ENCODE results near the gene MICALL2. TPM values are rescaled to one million over a fixed set of nuclear protein-coding genes. Genes with fewer than 3 reads are reported as not detected.

MICALL2 gene
- total RNA-seq: 19.7 TPM
- long read RNA-seq, partial matches to known transcripts: 6 of 21 reads
- long read RNA-seq, other reads (novel, unspliced or antisense): 15 of 21 reads

DNA sequence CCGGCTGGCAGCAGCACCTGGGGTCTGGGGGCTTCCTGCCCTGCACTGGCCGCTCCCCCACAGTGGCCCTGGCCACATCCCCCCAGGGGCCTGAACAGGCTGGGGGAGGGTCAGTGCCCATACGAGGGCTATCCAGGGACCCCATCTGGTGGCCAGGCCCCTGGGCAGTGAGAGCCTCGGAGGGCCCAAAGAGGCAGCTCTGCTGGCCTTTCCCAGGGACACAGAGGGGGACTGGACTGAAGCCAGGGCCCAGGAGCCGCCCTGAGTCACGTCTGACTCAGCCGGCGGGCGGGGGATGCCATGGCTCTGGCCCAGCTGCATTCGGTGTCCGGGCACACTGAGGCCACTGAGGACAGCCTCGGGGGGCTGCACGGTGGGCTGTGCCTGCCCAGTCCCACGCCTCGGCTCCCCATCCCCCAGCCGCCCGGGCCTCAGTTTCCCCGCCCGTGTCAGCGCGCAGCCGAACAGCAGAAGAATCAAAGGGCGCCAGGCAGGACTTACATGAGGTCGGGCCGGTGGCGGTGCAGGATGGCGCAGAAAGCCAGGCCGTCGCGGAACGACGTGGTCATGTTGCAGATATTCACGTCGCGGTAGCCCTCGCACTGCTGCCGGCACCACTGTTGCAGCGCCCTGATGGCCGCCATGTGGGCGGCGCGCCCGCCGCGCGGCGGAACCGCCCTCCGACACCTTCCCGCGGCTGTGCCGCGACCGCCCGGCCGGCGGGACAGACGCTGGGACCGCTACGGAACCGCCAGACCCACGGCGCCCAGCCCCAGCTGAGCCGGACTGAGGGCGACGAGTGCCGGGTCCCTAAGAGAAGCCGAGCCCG, at the start of gene MICALL2:
TSS of gene MICALL2 (minus strand) at position 788 of the 829 bp plus-strand sequence. CDS start at position 644, 144 bp downstream.
- peak; percentile 87 for DNase-seq (ENCODE audit: low spot score)
- intact Hi-C loops (cut with DNase I): no loop called here

DNA sequence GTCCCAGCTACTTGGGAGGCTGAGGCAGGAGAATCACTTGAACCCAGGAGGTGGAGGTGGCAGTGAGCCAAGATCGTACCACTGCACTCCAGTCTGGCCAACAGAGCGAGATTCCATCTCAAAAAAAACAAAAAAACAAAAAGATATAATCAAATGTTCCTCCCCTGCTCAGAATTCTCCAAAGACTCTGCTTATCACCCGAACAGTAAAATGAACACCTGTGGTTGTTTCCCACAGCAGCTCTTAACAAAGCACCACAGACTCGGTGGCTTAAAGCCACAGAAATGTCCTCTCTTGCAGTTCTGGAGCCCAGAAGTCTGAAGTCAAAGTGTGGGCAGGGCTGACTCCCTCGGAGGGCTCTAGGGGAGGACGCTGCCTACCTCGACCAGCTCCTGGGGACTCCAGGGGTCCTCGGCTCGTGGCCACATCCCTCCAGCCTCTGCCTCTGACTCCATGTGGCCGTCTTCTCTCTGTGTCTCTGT, 49.0 kb upstream of the MICALL2 start:
- intact Hi-C loops (cut with DNase I): no loop called here
- DNase-seq (ENCODE audit: low spot score): no peak

DNA sequence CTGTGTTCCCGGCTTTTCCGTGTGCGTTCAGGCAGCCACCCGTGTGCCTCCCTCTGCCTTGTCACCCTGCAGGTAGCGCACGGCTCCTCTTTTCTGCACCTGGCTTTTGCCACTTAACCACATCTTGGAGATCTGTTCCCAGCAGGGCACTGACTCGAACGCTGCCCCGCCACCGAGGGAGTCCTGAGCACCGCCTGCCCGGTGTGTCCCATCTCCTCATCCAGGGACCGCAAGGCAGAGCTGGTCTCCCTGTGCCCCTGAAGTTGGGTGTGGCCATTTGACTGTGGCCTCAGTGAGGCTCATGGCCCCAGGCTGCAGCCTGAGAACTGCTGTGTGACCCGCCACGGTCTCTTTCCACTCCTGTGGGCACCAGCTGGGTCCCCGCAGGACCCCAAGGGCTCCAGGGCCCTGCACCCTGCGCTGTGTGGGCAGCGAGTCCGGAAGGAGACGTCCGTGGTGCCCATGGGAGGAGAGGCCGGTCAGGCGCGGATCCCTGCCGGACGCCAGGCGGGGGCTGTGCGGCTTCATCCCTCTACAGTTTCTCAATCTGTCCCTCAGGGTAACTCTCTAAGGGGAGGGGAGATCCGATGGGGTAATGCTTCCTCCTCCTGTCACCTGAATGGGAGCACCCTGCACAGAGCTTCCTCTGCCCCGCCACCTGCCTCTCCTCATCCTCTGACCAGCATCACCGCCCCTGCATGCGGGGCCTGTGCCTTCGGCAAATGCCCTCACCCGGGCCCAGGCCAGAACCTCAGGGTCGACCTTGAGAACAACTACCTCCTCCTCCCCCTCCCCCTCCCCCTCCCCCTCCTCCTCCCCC, 46.7 kb upstream of the MICALL2 start:
- intact Hi-C loops (cut with DNase I): no loop called here
- no peak for DNase-seq (ENCODE audit: low spot score)

DNA sequence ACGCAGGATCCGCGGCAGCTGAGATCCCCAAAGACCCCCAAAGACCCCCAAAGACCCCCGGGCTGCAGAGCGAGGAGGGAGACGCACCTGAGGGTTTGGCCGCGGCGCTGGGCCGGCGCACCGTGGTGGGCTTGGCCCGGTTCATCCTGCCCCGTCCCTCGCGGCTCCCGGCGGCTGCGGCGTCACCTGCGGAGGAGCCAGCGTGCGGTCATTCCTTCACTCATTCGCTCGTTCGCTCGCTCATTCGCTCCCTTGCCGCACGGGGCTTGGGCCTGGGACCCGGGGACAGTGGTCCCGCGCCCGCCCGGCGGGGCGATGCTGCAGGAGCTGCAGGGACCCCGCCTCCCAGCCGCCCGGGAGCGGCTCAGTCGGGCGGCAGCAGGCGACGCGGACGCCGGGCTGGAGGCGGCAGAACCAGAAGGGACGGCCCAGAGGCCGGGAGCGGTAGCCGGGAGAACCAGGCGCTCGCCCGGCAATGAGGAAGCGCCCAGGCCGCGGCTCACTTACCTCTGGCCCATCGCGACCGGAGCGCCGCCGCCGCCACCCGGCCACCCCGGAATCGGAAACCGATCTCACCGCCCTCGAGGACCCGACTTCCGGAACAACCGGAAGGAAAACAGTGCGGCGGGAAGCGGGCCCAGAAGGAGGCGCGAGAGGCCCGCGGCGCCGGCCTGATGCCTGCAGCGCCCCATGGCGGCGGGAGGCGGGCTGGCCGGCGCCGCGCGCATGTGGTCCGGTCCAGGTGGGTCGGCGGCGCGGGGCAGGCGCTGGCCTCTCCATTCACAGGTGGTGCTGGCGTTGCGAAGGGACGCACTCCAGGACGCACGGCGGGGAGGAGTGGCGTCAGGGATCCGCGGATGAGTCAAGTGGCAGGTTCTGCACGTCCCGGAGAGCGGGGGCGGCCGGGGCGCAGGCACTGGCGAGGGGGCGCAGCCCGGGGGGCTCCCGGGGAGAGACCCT, 44.8 kb upstream of the MICALL2 start, which contains the start of gene INTS1:
TSS of gene INTS1 (minus strand) at position 574 of the 960 bp plus-strand sequence. CDS start at position 145, 429 bp downstream.
- DNase-seq (ENCODE audit: low spot score): peak; percentile 97
- intact Hi-C loops (cut with DNase I): loop anchor here (5.0 kb wide), 1 partner anchor 68 kb away; the partner anchor contains the start of gene PSMG3

DNA sequence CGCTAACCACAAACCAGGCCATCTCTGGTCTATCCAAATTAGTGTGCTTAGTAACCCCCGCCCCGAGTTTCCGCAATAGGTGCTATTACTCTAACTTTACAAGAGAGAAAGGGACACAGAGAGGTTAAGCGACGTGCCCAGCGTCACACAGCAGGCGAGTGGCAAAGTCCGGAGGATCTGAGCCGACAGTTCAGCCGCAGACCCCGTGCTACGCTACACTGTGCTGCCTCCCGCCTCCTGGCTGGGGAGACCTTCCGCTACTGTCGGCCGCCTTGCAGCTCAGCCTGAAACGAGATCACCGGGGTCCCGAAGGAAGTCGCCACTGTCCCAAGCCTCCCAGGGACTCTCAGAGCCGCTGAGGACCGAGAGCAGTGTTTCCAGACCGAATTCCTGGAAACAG, 44.1 kb upstream of the MICALL2 start:
- no peak for DNase-seq (ENCODE audit: low spot score)
- intact Hi-C loops (cut with DNase I): loop anchor here (5.0 kb wide), 1 partner anchor 69 kb away; the partner anchor contains the start of gene PSMG3

DNA sequence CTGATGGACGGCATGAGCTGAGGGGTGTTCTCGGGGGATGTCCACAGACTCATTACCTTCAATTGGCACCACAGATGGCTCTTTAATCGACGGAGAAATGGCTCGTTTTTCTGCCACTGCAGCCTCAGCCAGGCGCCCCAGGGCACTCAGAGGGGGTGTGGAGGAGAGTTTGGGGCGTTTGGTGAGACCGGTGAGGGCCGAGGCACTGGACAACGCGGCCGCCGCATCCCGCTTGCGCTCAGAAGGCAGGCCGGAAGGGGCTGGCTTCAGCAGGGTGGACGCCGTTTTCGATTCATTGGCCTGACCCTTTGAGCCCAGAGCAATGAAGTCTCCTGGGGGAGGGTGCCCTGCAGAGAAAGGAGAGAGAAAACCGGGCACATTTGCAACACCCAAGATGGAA, 43.6 kb upstream of the MICALL2 start:
- no peak for DNase-seq (ENCODE audit: low spot score)
- intact Hi-C loops (cut with DNase I): loop anchor here (5.0 kb wide), 1 partner anchor 69 kb away; the partner anchor contains the start of gene PSMG3

DNA sequence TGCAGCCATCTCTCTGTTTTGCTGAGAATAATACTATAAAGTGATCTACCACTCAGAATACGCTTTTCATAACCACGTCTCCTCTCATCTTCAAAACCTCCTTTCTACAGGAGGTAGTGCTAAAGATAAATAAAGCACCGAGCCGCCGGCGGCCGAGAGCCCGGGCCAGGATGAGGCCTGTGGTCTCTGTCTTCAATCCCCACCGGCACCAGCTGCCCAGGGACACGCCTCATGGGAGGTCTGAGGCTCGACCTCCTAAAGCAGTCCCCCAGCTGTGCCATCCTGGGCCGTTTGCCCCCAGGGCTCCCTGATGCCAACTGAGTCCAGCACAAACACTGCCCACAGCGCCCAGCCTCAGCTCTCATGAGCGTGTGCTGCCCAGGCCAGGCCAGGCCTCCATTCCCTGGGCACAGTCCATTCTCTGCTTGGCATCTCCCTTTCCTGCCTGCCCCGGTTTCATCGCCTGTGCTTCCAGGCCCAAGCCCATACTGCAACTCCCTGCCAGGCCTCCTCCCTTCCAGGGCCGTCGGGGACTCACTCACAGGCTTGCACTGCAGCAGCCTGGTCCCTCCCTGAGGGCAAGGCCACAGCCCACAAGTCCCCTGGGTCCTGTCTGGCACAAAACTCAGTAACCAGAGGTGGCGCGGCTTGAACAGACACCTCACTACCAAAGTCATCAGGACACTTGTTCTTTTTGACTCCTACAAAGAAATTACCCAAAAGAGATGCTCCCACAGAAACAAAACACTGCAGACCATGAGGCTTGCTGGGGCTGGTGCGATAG, 42.4 kb upstream of the MICALL2 start:
- no peak for DNase-seq (ENCODE audit: low spot score)
- intact Hi-C loops (cut with DNase I): loop anchor here (5.0 kb wide), 1 partner anchor 71 kb away; the partner anchor contains the start of gene PSMG3

DNA sequence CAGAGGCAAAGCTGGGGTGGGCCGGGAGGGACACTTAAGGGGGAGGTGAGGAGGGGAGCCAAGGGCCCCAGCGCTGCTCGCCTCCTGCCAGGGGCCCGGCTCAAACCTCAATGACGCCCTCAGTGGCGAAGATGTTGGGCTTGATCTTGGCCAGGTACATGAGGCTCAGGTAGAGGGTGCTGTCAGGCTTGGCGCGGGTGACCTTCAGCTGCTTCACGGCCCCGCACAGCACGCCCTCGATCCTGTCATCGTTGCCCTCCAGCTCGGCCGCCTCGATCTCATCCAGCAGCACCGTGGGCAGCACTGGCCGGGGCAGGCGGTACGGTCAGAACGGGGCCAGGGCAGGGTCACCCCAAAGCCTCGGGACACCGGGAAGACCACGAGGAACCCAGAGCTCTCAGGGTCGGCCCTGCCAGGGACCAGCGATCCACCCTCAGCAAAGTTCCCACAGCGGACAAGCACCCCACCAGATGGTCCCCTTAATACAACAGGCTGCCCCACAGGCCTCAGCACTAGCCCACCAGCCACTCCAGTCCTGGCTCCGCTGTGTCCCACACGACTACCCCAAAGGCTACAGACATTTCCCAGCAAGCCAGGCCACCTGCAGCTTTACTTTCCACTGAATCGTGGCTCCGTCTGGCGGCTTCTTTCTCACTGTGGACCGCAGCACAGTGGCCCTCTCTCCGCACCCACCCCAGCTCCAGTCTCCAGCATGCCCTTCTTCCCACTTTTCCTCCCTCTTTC, 41.0 kb upstream of the MICALL2 start:
- DNase-seq (ENCODE audit: low spot score): no peak
- intact Hi-C loops (cut with DNase I): loop anchor here (5.0 kb wide), 1 partner anchor 72 kb away; the partner anchor contains the start of gene PSMG3

DNA sequence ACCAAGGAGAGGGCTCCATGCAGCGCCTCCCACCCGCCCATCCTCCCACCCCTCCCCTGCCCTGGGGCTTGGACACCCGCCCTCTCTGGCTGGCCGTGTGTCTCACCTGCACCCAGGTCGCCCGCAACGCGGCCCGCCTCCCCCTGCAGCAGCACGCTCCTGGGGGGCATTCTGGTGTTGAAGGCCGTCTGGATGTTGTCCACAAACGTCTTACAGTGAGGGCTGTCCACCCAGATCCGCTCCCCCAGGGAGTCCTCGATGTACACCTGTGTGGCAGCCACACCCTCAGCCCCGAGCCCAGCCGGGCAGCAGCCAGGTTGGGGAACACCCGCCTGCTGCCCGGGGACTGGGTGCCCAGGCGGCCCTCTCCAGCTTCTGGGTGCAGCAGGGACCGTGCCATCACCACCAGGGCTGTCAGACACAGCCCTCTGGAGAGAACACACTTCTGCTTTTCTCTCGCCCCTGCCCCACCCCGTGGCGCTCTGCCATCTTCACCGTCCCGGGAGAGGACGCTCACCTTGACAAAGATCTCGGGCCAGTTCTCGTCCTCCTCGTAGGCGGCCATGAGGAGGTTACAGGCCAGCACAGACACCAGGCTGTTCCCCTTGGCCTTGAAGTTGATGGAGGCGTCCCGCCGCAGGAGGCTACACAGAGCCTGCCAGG, 40.2 kb upstream of the MICALL2 start:
- no peak for DNase-seq (ENCODE audit: low spot score)
- intact Hi-C loops (cut with DNase I): loop anchor here (5.0 kb wide), 1 partner anchor 73 kb away; the partner anchor contains the start of gene PSMG3

DNA sequence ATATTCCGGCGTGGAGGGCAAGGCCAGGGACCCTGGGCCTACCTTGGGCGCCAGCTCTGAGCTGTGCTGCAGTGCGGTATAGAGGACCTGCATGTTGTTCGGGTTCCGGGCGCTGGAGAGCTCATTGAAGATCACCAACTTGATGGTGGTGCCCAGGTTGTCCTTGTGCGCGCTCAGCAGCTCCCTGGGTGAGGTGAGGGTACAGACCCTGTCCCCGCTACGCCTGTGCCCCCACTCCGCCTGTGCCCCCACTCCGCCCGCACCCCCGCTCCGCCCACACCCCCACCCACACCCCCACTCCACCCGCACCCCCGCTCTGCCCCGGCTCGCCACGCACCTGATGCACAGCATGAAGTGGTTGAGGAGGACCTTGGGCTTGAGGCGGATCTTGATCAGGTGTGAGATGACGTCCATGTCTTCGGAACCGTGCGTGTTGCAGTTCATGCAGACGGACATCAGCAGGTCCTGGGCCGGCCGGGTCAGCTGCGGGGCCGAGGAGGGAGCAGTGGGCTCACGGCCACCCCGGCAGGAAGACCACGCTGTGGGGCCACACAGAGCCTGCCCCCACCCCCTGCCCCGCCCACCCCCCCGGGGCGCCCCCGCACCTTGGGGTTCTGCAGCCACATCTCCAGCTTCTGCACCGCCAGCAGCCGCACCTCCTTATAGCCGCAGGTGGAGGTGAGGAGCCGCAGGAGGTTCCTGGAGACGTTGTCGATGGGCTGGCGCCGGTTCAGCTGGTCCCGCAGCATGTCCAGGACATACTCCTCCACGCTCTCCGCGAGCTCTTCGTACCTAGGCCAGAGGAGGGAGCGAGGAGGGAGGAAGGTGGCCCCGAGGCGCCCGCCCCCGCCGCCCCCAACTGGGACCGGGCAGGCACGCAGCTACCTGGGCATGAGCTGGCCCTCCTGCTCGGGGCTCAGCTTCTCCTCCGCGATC, 39.4 kb upstream of the MICALL2 start:
- intact Hi-C loops (cut with DNase I): no loop called here

DNA sequence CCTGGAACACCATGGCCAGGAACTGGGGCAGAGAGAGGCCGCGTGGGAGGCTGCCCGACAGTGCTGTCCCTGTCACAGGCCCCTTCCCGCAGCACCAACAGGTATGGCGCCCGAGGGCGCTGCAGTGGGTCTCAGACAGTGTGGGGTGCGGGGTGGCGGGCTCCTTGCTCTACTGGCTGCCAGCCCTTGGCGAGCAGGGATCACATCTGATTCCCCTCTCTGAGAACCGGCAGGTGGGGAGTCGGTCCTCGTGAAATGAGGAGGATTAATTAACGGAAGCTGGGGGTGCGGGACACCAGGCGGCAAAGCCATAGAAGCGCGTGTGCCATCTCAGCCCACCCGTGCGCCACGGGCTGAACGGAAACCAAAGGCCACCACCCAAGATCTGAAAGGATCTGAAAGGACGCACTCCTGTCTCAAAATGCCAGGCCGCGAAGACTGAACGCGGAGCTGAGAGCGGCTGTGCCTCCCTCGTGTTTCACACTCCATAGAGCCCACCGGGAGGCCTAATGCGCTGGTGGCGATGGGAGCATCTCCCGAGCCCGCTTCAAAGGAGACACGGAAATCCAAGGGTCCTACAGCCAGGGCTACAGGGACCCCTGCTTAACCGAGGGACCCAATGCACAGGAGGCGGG, 38.1 kb upstream of the MICALL2 start:
- intact Hi-C loops (cut with DNase I): no loop called here
- DNase-seq (ENCODE audit: low spot score): no peak

More for the DNA sequence above, 39.4 kb upstream of the MICALL2 start:
- no peak for DNase-seq (ENCODE audit: low spot score)

DNA sequence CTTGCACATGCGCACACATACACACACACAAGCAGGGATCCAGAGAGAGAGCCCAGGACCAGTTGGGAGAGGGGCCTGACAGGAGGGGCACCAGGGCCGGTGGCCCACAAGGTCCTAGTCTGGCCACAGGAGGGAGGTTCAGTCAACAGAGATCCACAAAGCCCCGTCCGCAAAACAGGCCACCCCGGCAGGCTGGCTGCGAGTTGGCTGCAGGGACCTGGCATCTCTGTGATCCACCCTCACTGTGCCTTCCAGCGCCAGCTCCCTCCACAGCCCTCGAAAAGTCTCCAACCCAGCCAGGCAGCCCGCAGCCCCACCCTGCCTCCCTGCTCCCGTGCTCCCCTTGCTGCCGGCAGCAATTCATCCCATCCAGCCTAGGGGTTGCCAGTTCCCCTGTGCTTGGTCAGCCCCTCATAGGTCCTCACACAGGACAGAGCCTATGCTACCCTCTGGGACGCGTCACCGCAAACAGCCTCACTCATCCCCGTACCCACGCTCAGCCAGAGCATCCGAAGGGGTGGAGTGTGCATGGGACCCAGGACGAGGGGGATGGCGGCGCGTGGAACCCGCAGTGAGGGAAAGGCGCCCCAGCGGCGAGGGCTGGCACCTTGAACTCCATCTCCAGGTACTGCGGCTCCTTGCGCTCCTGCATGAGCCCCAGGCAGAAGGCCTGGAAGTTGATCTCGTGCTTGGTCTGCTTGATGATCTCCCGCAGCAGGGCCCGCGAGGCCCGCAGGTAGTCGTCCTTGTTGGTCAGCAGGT, 37.4 kb upstream of the MICALL2 start:
- DNase-seq (ENCODE audit: low spot score): no peak
- intact Hi-C loops (cut with DNase I): no loop called here

DNA sequence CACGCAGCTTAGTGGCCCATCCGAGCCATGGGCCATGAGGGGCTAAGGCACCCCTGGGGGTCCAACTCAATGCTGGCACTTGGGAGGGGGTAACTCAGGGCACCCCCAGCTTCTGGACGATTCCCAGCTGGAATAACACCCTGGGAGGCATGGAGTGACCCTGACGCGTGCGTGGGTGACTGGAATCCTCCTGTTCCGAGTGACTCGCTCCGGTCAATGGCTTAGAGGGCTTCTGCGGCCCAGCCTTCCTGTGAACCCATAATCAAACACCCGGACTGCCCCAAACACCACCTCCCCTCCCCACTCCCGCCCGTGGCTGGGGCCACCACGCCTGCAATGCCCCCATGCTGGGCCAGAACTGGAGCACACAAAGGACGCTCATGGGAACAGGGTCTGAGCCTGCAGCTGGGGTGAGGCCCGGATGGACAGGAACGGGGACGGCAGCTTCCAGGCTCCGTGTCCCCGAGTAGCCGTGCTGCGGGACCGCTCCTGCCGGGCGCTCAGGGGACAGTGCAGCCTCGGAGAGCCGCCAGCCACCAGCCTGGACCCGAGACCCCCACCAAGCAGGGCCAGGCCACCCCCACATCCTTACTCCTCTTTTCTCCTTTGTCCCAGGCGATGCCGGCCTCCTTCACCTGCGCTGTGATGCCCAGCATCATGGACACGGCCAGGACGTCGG, 36.4 kb upstream of the MICALL2 start:
- DNase-seq (ENCODE audit: low spot score): no peak
- intact Hi-C loops (cut with DNase I): no loop called here
